Hindlimb muscle (tissue), 1 donor: ENCODE results near the gene ARSI. TPM values are rescaled to one million over a fixed set of nuclear protein-coding genes. Genes with fewer than 3 reads are reported as not detected.

Experiments used
- DNase-seq: peaks from one replicate; pipeline ENCODE4 v3.0.0-alpha.2; 2013
- polyA plus RNA-seq: library from polyadenylated mRNA; unstranded; fragments of 120-200 nt; gene quantifications from one replicate; pipeline ENCODE4 v1.2.1, GENCODE V29; 2013; ENCODE audit not compliant: insufficient read length

ARSI gene
- polyA plus RNA-seq, 1 donor: 8.2 TPM

DNA sequence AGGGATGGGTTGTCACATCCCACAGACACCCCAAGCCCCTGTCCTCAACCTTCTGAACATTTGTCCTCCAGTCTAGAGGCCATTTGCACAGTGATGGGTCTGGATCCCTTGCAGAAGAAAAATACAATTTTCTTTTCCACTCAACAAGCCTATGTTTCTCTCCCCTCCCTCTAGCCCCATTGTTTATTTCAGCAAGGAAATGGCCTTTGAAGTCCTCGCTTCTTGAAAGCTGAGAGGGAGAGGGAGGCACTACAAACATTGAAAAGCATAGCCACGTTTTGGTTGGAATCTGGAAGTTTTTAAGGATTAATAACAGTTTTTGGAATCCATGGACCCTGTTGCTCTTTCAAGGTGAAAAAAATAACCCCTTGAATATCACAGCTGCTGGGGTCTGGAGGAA lies 24.0 kb upstream of the ARSI start:
- DNase-seq: no peak

DNA sequence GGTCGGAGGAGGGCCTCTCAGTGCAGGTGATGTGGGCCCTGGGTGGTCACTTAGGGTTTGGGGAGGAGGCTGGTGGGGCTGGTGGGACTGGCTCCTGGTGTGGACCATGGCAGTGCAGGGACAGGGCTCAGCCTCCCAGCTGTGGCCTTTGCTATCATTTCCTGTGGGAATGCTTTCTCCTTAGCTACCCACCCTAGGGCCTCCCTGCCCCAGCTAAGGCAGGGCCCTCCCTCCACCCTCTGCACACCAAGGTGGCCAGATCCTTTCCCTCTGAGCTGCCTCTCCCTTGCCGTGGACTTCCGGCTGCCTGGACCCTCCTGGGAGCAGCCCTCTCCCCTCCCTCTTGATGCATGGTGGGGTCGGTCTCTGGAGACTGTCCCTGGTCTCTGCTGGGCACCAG lies 22.7 kb upstream of the ARSI start:
- no peak for DNase-seq

DNA sequence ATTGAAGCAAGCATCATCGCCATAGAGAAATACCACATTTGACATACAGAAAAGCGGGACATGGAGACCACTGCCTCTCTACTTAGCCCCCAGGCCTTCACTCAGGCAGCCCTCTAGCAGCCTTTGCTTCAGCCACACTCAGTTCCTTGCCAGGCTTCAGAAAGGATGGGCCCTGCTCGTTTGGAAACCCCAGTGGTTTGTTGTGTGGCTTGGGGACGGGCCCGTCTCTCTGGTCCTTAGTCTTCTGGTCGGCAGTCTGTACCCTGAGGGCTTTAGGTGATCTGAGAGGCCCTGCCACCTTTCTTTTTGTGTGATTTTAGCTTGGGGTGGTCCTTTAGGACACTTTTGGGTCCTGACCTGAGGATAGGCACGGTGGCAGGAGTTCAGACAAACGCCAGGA lies 21.1 kb upstream of the ARSI start:
- no peak for DNase-seq

DNA sequence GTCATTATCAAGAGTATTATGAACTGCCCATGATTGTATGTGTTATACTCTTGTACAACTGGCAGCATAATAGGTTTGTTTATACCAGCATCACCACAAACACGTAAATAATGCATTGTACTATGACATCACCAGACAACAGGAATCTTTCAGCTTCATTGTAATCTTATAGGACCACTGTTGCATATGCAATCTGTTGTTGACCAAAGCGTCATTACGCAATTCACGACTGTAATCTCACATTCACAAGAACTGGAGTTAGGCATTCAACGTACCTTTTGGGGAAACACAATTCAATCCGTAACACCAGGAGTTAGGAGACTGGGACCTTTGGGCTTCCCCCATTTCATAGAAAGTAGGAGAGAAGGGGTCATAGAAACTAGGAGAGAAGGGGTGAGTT lies 20.4 kb upstream of the ARSI start:
- DNase-seq: no peak

DNA sequence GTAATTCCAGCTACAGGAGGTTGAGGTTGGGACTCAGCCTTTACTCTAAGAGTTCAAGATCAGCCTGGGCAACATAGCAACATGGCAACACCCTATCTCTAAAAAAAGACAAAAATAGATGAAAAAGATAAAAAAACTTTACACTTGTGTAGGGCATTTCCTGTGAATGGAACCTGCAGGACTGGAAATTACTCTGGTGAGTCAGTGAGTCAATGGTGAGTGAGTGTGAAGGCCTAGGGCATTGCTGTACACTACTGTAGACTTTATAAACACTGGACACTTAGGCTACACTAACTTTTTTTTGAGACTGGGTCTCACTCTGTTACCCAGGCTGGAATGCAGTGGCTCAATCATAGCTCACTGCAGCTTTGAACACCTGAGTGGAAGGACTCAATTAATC lies 19.5 kb upstream of the ARSI start:
- DNase-seq: no peak

DNA sequence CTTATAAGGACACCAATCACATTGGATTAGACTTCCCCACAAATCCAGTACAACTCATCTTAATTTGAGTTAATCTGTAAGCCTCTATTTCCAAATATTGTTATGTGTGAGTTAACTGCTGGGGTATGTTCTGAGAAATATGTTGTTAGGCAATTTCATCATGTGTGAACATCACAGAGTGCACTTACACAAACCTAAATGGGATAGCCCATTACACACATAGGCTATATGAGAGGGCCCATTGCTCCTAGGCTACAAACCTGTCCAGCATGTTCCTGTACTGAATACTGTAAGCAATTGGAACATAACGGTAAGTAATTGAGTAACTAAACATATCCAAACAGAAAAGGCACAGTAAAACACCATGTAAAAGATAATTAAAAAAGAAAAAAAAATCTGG lies 19.1 kb upstream of the ARSI start:
- DNase-seq: no peak

DNA sequence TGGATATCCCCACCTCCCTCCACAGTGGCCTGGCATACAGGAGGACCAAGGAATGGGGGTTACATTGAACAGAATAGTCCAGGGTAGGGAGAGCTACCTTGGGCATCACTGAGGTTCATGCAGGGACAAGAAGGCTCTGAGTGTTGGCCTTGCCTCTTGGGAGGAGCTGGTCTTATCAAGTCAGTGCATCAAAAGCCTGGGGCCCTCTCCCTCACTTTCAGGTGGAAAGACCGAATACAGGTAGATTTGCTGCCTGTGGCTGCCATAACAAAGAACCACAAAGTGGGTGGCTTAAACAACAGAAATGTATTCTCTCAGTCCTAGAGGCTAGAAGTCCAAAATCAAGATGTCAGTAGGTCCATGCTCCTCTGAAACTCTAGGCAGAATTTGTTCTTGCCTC lies 18.5 kb upstream of the ARSI start:
- DNase-seq: no peak

DNA sequence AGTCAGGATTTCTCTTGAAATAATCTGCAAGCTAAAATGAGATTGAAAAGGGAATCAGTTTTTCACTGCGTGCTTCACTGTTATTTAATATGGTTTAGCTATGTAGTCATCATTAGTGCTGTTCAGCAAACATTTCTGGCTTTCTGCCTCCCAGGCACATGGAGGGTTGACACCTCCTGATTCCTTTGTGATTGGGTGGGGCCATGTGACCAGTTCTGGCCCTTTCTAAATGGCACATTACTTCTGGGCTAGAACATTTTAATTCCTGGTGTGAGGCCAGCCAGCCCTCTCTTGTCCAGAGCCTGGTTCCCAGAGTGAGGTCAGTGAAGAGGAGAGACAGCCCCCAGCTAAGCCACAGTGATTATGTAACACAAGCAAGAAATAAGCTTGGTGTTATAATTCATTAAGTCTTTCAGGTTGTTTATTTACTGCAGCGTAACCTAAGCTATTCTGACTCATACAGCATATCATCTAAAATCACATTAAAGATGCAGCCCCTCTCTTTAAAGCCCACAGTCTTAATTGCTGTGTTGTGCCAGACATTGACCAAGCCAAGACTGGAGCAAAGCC lies 17.4 kb upstream of the ARSI start:
- DNase-seq: peak; percentile 62

DNA sequence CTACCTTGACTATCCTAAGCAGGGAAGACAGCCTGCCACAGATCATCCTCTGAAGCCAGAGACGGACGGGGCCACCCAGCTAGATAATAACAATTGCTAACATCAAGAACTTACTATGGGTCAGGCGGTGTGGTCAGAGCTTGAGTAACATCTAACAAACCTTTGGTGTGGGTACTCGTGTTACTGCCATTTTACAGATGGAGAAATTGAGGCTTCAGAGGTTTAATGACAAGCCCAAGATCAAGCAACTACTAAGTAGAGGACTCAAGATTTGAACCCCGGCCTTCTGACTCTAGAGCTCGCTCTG lies 16.7 kb upstream of the ARSI start:
- no peak for DNase-seq

DNA sequence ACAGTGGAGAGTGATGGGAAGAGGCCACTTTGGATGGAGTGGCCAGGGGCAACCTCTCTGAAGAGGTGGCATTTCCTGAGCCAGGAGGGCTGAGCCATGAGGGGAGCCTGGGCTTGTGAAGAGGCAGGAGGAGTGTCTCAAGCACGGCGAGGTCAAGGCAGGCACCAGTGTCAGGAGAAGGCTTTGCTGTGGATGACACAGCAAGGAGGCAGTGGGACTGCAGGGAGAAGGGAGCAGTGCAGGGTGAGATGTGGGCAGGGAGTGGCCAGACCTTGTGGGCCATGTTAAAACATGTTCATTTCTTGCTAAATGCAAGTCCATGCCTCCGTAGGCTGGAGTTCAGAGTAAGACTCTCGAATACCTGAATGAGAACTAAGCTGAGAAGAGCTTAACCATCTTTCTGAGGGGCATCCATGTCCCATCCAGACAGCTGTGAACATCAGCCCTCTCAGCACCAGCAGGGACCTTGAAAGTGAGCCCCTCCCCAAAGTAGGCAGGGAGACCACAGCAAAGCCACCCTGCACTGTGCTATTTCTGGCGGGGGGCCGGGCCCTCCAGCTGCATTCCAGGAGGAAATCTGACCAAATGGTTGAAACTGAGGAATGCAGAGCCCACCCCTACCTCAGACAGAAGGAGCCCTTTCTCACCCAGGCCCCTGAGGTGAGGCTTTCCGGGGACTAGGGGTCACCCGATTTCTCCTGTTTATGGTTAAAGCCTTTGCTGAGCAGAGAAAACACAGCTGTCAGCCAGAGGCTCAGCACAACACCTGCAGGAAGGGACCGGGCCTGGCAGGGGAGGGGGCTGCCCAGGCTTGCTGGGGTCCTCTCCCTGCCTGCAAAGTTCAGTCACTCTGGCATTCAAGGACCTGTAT lies 16.1 kb upstream of the ARSI start:
- no peak for DNase-seq

DNA sequence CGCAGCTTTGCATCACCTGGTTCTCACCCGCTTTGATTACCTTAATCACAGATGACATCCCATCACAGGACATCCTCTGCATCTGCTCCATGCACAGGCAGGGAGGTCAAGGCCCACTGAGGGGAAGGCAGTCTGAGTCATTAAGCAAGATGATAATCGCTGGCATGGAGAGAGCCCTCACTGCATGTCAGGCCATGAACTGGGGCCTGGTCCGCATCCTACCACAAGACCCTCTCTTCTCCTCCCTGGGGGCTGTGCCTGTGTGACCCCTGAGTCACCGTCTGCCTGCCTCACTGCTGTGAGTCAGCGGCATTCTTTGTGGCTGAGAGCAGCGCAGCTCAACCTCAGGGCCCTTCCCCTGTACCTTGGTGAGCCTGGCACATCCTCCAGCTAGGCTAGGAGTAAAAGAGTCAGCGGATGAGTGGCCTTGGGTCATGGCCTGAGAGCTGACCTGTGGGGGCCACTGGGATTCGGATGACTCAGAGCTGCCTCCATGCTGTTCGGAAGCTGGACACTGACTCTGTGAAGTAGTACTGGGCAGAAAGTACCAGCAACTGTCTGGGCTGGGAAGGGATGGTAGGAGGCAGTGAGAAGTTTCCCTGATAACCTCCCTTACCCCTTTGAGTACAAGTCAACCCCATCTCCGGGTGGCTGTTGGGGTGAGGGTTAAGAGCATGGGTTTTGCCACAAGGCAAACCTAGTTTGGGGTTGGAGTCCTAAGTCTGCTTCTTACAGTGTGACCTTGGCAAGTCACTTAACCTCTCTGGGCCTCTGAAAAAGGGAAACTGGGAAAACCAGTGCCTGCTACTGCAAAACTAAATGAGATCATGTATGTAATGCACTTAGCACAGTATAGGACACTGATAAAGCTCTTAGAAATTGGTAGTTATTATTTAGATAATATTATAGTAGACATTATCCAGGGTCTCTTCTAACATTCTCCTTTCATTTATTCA lies 14.6 kb upstream of the ARSI start:
- DNase-seq: no peak

DNA sequence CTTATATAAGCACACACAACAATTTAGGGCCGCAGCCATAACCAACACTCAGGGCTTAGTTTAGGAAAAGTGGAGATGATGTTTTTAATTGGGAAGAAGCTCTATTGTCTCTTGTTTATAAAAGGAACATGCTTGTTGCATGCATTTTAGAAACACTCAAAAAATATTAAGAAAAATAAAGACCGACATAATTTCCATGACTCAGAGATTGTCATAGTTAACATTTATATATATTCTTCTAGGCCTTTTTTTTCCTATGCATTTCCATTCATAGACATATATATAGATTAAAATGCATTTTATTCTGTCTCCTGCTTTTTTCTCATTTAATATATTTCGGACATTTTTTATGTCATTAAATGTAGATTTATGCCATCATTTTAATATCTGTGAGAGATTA lies 13.6 kb upstream of the ARSI start:
- DNase-seq: no peak

DNA sequence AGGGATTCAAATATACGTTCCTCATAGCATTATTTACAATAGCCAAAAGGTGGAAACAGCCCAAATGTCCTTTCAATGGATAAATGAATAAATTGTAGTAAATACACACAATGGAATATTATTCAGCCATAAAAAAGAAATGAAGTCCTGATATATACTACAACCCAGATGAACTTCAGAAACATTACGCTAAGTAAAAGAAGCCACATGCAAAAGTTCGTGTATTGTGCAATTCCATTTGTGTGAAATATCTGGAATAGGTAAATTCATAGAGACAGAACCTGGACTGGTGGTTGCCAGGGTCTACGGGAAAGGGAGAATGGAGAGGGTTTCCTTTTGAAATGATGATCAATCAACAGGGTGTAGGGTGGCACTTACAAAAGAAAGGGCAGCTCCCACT lies 12.5 kb upstream of the ARSI start:
- DNase-seq: no peak

DNA sequence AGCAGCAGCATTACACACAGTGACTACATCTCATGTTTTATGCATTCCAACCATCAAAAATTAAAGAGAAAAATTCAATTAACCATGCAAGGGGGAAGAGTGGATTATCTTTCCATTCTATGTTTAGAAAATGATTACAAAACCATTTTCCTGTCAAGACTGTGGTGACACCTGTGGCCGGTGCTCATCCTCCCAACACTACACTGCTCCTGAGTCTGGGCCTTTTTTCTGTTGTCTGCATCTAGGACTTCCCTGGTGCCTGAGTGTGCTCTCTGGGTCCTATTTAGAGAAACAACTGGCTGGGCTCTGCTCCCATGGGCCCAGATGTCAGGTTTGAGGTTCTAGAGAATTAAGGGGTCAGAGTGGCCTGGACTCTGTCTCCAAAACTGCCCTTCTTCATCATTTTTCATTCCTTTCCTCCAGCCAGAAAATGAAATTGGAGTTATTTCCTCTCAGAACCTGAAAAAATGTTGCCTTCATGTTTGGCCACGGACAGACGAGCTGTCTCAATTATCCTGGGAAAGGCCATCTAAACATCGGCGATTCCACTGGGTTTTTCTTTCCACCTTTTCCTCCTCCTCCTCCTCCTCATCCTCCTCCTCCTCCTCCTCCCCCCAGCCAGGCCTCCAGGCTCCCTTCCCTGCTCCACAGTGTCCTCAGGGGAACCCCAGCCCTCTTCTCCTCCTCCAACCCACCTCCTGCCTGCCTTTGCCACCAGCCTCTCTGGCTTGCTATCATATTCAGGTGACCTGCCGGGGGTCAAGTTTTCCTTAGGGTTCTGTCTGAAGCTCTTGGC lies 11.4 kb upstream of the ARSI start:
- no peak for DNase-seq

DNA sequence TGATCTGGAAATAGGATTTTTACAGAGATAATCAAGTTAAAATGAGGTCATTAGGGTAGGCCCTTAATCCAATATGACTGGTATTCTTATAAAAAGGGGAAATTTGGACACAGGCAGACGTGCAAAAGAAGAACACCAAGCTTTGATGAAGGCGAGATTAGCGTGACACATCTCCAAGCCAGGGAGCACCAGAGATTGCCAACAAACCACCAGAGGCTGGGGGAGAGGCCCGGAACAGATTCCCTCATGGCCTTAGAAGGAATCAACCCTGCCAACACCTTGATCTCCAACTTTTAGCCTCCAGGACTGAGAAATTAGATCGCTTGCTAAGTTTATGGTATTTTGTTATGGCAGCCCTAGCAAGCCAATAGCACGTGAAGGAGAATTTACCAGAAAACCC lies 10.8 kb upstream of the ARSI start:
- DNase-seq: no peak

DNA sequence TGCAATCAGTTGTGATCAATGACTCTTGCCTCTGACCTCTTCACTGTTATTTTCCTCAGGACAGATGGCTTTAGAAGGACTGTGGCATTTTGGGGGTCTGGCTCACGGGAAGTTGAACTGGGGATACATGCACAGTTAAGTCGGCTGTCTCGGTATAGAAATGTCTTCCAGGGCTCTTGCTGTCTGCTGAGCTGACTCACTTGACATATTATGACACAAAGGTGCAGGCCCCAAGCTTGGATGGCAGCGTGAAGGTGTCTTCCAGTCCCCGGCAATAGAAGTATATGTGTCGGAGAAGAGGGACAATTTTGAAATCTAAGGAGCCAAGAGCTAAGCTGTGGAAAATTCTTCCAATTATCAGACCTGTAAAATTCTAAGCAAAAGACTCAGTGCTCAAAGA lies 9.8 kb upstream of the ARSI start:
- DNase-seq: no peak

DNA sequence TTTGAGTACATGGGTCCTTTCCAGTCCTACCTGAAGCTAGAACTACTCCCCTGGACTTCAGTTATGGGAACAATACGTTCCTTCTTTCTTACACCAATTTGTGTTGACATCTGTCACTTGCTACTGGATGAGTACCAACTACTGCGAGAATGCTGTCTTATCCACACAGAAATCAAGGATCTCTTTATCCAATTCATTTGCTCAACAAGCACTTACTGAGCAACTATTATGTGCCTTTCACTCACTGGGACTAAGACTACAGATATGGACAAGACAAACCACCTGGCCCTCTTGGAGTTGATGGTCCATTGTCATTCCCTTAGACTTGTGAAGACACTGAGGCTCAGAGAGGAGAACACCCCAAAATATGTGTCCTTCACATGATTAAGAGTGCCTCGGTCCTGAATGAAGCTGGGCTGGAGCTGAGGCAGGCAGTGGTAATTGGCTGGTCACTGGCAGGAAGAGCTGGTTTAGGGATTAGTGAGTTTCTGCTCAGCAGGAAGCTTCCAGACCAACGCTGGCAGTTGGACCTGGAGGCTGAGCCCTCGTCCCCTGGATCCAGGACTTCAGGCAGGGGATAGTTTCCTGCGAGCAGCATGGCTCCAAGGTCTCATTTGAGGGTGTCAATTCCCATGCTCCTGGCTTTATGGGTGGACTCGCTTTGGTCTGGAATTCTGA lies 8.4 kb upstream of the ARSI start:
- DNase-seq: no peak

DNA sequence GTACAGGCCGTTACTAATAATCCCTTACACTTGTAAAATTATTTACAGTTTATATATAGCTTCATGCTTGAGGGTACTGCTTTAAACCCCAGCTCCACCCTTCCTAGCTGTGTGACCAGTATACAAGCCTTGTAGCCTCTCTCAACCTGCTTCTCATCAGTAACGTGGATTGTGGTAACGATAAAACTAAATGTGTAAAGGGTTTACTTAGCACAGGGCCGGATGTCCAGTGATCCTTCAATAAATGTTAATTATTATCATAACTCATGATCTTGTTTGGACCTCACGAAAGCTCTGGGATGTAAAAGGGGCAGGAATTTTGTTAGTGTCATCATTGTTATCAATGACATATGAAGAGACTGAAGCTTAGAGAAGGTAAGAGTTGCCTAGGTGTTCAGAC lies 7.5 kb upstream of the ARSI start:
- no peak for DNase-seq

DNA sequence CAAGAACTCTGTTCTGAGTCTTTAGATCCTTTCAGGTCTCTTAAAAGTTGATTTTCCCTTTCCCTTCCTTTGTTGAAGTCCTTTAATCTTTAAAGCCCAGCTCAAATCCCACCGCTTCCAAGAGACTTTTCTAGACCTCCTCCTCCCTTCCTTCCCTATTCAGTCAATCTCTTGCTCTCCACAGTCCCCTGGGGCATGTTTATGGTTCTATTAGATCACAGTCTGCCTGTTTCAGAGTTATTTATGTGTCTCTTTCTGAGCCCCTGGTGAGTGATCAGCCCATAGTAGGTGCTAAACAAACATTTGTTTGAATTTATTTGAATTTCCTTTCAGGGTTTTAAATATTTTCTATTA lies 7.2 kb upstream of the ARSI start:
- no peak for DNase-seq

DNA sequence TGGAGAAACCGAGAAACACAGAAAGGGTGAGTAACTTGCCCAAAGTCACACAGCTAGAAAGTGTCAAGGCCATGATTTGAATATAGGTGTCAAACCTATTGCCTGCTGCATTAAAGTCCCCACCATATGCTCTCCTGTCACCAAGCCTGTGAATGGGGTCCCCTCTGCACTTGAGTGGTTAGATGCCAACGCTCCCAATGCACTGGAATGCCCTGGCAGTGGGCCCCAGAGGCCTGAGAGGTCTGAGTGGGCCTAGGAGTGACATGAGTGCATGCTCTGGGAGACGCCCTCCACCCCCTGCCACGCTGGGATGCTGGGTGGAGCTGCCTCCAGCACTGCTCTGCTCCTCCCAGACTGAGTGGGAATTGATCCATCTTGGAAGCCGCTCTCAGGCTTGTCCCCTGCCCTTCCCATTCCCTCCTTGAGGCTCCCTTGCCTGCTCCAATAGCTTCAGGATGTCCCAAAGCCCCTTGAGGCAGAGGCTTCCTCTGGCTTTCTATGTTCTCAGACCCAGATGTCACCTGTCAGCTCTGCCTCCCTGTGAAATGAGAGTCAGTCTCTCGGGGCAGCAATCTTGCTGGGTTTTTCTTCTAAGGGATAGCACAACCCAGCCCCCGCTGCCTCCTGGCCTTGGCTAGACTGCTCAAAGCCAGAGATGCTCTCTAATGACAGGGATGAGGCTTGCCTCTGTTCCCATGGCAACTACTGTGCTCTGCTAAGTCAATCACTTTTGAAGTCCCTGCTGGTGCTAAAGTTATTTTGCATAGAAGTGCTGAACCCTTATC lies 6.6 kb upstream of the ARSI start:
- peak; percentile 69 for DNase-seq

DNA sequence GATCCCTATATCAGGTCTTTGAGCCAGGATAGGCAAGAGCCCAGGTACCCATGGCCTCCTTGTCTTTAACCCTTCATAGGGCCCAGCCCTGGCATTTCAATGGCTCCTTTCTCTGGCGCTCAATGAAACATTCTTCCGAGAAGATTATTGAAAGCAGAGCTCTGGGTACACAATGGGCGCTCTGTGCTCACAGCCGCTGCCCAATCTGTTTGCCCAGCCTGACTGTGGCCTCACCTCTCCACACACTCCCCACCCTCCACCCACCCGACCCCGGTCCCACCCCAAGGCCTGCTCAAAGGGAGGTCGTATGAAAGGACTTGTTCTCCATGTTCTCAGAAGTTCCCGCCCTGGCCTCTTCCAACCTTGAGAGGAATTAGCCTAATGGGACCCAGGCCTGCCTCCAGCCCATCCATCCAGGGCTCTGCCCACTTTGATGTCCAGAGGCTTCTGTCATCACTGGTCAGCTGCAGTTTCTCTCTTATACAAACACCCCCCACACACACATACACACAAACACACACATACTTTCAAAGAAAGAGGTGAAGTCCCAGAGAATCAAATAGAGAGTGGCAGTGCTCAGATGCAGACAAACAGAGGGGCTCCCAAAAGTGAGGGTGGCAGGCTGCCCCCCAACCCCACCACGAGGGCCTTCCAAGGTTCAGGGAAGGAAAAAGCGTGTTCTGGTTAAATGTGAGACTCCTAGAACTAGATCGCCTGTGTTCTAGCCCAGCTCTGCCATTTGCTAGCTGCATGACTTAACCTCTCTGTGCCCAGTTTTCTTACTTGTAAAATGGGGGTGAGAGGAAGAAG lies 5.1 kb upstream of the ARSI start:
- DNase-seq: no peak
